ENCODE results near the gene SCARB1. TPM values are rescaled to one million over a fixed set of nuclear protein-coding genes. Genes with fewer than 3 reads are reported as not detected.

The SCARB1 gene
- total RNA-seq, 4 donors from 2014 or later: 2.1 to 37.0 (median 9.6) TPM

- Histone ChIP-seq H3K27me3 (no peaks in the 10 kb centered on the region), H3K4me3 (no peak overlapping the region), H3K36me3 (no peaks in the 10 kb centered on the region), H3K9me3 (no peaks in the 10 kb centered on the region), H3K27ac (peak overlapping the region in 1 of 2 donors; percentile 34), H3K4me1 (peaks cover 11 to 20% of the 10 kb centered on the region in 2 donors)
- TF ChIP-seq, protein P1, sequence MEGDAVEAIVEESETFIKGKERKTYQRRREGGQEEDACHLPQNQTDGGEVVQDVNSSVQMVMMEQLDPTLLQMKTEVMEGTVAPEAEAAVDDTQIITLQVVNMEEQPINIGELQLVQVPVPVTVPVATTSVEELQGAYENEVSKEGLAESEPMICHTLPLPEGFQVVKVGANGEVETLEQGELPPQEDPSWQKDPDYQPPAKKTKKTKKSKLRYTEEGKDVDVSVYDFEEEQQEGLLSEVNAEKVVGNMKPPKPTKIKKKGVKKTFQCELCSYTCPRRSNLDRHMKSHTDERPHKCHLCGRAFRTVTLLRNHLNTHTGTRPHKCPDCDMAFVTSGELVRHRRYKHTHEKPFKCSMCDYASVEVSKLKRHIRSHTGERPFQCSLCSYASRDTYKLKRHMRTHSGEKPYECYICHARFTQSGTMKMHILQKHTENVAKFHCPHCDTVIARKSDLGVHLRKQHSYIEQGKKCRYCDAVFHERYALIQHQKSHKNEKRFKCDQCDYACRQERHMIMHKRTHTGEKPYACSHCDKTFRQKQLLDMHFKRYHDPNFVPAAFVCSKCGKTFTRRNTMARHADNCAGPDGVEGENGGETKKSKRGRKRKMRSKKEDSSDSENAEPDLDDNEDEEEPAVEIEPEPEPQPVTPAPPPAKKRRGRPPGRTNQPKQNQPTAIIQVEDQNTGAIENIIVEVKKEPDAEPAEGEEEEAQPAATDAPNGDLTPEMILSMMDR (IDR thresholded peaks at IDR 0.05): no peak
- no peak for TF ChIP-seq POLR2A (IDR thresholded peaks at IDR 0.05)
- DNase-seq: no peak
- intact Hi-C loops (cut with DNase I; ENCODE audit: low total_unique reads): no loop called here
Observed at GRCh38 chr12:124750149-124750656, 113.5 kb downstream of the SCARB1 start.

DNA sequence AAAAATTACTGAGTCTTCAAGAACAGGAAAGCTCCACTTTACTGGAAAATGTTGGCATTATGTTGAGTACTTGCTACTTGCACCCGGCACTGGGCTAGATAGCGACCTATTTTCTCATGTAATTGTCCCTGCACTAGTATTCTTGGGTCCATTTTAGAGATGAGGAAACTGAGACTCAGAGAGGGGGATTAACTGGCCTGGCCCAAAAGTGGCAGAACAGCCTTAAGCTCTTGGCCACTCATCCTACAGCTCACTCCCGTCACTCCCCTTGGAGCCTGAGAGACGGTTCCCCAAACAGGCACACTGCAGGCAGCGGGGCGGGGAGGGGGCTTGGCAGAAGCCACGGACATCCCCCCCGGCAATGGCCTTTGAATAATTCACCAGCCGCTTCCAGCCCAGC is 113.9 kb downstream of the SCARB1 start:
- intact Hi-C loops (cut with DNase I; ENCODE audit: low total_unique reads): no loop called here

DNA sequence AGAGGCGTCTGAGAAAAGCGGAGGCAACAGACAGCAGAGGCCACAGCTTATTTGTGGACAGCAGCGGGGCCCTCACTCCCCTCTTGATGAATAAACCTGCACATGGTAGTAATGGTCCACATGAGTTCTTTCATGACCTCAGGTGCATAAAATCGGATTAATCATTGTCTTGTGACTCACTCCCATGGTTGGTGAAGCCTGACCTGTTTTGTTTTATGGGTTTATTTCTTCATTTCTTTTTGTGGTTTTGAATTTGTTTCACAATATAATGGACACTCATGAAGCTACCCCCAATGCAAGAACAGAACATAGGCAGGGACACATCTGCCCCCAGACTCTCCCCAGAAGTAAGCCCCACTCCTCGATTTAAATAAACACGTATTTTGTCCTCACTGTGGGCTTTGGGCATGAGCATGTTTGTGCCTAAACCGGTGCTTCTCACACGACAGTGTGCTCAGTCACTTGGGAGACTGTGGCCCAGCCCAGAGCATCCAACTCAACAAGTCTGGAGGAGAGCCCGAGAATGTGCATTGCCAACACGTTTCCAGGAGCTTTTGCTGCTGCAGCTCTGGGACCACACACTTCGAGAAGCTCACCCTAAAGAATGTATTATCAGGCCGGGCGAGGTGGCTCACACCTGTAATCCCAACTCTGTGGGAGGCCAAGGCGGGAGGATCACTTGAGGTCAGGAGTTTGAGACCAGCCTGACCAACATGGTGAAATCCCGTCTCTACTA is 116.1 kb downstream of the SCARB1 start:
- no peaks in the 10 kb centered on the region for H3K36me3 ChIP-seq
- peaks cover 11 to 13% of the 10 kb centered on the region in 2 donors for H3K4me1 ChIP-seq
- TF ChIP-seq POLR2A (IDR thresholded peaks at IDR 0.05): no peak
- TF ChIP-seq, protein P1 (IDR thresholded peaks at IDR 0.05): no peak
- DNase-seq: peak in 1 of 2 donors; percentile 79
- no peaks in the 10 kb centered on the region for H3K27me3 ChIP-seq
- no peaks in the 10 kb centered on the region for H3K9me3 ChIP-seq
- H3K27ac ChIP-seq: peak overlapping the region; percentile 92
- intact Hi-C loops (cut with DNase I; ENCODE audit: low total_unique reads): no loop called here
- H3K4me3 ChIP-seq: no peak overlapping the region

More for the DNA sequence above, 113.9 kb downstream of the SCARB1 start:
- Histone ChIP-seq H3K9me3 (no peaks in the 10 kb centered on the region), H3K27me3 (no peaks in the 10 kb centered on the region), H3K4me3 (no peak overlapping the region), H3K27ac (peak overlapping the region in 1 of 2 donors; percentile 34), H3K36me3 (no peaks in the 10 kb centered on the region), H3K4me1 (peaks cover 11 to 16% of the 10 kb centered on the region in 2 donors)
- TF ChIP-seq POLR2A (IDR thresholded peaks at IDR 0.05): no peak
- TF ChIP-seq, protein P1 (IDR thresholded peaks at IDR 0.05): no peak
- no peak for DNase-seq

DNA sequence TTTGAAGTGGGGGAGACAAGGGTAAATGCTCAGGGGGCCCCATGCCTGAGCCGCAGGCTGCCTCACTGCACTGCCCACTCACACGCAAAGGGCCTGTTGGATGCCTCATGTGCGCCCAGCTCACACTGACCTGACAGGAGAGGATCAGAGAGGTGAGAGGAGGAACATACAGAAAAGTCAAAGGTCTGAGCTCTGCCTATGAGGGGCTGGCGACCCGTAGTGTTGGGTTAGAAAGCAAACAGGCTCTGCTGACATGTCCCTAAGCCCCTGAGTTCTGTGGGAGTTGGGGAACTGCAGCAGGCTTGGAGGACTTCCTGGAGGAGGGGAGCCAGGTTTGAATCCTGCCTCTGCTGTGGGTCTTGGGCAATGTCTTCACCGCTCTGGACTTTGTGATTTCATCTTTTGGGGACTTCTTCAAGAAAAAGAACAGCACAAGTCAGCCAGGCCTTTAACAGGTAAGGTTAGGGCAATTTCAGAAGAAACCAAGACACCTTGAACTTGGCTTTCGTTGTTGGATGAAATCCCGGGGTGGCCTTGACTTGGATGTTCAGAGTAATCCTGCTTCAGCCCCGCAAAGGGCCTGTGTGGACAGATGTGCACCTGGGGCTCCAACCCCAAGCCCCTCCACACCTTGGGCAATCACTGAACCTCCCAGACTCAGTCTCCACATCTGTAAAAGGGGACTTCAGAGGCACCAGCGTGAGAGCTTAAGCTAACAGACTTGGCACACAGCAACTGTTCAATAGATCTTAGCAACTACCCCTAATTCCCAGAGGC is 116.8 kb downstream of the SCARB1 start:
- no peaks in the 10 kb centered on the region for H3K9me3 ChIP-seq
- H3K4me1 ChIP-seq: peaks cover 11 to 13% of the 10 kb centered on the region in 2 donors
- no peaks in the 10 kb centered on the region for H3K27me3 ChIP-seq
- no peak for DNase-seq
- no peaks in the 10 kb centered on the region for H3K36me3 ChIP-seq
- peak overlapping the region; percentile 92 for H3K27ac ChIP-seq
- intact Hi-C loops (cut with DNase I; ENCODE audit: low total_unique reads): no loop called here
- no peak overlapping the region for H3K4me3 ChIP-seq
- TF ChIP-seq, protein P1 (IDR thresholded peaks at IDR 0.05): no peak
- TF ChIP-seq POLR2A (IDR thresholded peaks at IDR 0.05): no peak
